IPS-18a (cell line): ENCODE measurements around the gene JMJD7.

Source experiments
- H3K27ac ChIP-seq: one replicate; pipeline ENCODE4 v1.5.1; 2013; ENCODE audit warnings: low read length
- H3K27me3 ChIP-seq: one replicate; pipeline ENCODE4 v1.6.1; 2013; ENCODE audit warnings: mild to moderate bottlenecking, low read length; ENCODE audit not compliant: control insufficient read depth, insufficient read depth
- H3K36me3 ChIP-seq: one replicate; pipeline ENCODE4 v1.6.1; 2013; ENCODE audit warnings: low read depth, low read length; ENCODE audit not compliant: control insufficient read depth
- H3K4me1 ChIP-seq: one replicate; pipeline ENCODE4 v1.6.1; 2013; ENCODE audit warnings: low read depth, low read length; ENCODE audit not compliant: control insufficient read depth
- H3K4me3 ChIP-seq: one replicate; pipeline ENCODE4 v1.5.1; 2013; ENCODE audit warnings: low read length
- H3K9ac ChIP-seq: one replicate; pipeline ENCODE4 v1.6.1; 2013; ENCODE audit warnings: mild to moderate bottlenecking, low read length, moderate library complexity
- H3K9me3 ChIP-seq: one replicate; pipeline ENCODE4 v1.6.1; 2013; ENCODE audit warnings: low read depth, low read length; ENCODE audit not compliant: control insufficient read depth

The JMJD7 gene

GRCh38 chr15:41851167-41851523 is 23.3 kb downstream of the JMJD7 start:
- H3K27ac ChIP-seq: no peak overlapping the region
- H3K9ac ChIP-seq: no peak overlapping the region
- peaks cover 10% of the 10 kb centered on the region for H3K36me3 ChIP-seq
- H3K4me1 ChIP-seq: peaks cover 6% of the 10 kb centered on the region
- no peaks in the 10 kb centered on the region for H3K9me3 ChIP-seq
- no peaks in the 10 kb centered on the region for H3K27me3 ChIP-seq
- no peak overlapping the region for H3K4me3 ChIP-seq

- H3K27ac ChIP-seq: no peak overlapping the region
- H3K9me3 ChIP-seq: no peaks in the 10 kb centered on the region
- peaks cover 6% of the 10 kb centered on the region for H3K36me3 ChIP-seq
- no peak overlapping the region for H3K4me3 ChIP-seq
- no peak overlapping the region for H3K9ac ChIP-seq
- no peaks in the 10 kb centered on the region for H3K27me3 ChIP-seq
- H3K4me1 ChIP-seq: peaks cover 6% of the 10 kb centered on the region
Observed at GRCh38 chr15:41851755-41852370, 24.0 kb downstream of the JMJD7 start.

DNA sequence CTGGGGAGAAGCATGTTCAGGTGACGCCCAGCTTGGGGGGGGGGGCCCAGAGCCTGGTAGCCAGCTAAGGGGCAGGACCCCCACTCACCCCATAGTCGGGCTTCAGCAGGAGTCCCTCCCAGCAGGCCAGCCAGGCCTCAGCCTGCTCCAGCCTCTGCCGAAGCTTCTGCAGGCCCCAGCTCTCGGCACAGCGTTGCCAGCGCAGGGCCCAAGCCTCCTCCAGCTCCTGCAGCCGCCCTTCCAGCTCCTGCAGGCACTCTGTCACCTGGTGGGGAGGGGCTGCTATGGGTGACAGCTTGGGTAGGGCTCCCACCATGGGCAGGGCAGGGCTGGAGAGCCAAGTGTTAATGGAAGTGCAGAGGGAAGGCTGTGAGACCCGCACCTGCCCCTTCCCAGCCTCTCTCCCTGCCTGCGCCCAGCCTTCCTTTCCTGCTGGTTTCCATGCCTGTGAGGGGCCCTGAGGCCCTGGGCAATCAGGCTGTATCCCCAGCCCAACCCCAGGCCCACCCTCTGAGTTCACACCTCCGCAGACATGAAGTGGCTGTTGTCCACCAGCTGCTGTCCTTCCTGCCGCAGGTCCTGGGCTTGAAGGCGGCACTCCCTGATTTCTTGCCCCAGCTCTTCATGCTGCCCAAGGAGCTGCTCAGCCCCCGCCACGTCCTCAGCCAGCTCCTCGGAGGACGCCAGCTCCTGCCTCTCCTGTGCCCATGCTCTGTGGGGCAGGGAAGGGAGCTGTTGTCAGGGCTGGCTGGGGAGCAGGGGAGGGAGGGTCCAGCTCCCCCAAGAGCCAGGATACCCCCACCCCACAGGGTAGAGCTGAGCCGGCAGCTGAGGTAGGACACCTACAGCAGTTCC is 25.1 kb downstream of the JMJD7 start:
- Histone ChIP-seq H3K27me3 (no peaks in the 10 kb centered on the region), H3K9me3 (no peaks in the 10 kb centered on the region), H3K4me1 (peaks cover 6% of the 10 kb centered on the region), H3K27ac (no peak overlapping the region), H3K9ac (no peak overlapping the region), H3K4me3 (no peak overlapping the region), H3K36me3 (peaks cover 1% of the 10 kb centered on the region)

DNA sequence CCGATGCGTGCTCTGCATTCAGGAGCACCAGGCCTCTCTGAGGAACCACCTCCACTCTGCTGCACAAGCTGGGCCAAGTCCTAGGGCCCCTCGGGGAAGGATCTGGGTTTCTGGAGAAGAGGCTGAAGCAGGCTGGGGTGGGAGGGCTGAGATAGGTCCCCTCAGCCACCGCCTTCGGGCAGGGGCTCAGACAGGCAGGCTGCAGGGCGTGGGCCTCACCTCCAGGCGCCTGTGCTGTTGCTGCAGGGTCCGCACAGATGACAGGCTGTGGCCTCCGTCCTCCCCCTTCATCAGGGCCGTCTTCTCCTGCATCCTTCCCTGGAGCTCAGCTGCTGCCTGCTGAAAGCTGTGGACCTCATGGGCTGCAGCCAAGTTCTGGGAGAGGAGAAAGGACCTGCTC is 25.9 kb downstream of the JMJD7 start:
- Histone ChIP-seq H3K4me1 (peaks cover 6% of the 10 kb centered on the region), H3K4me3 (no peak overlapping the region), H3K9ac (no peak overlapping the region), H3K27me3 (no peaks in the 10 kb centered on the region), H3K36me3 (no peaks in the 10 kb centered on the region), H3K27ac (no peak overlapping the region), H3K9me3 (no peaks in the 10 kb centered on the region)

GRCh38 chr15:41854443-41854842 is 26.6 kb downstream of the JMJD7 start:
- no peak overlapping the region for H3K27ac ChIP-seq
- no peaks in the 10 kb centered on the region for H3K27me3 ChIP-seq
- H3K4me1 ChIP-seq: peaks cover 6% of the 10 kb centered on the region
- H3K36me3 ChIP-seq: no peaks in the 10 kb centered on the region
- no peak overlapping the region for H3K9ac ChIP-seq
- no peaks in the 10 kb centered on the region for H3K9me3 ChIP-seq
- no peak overlapping the region for H3K4me3 ChIP-seq

DNA sequence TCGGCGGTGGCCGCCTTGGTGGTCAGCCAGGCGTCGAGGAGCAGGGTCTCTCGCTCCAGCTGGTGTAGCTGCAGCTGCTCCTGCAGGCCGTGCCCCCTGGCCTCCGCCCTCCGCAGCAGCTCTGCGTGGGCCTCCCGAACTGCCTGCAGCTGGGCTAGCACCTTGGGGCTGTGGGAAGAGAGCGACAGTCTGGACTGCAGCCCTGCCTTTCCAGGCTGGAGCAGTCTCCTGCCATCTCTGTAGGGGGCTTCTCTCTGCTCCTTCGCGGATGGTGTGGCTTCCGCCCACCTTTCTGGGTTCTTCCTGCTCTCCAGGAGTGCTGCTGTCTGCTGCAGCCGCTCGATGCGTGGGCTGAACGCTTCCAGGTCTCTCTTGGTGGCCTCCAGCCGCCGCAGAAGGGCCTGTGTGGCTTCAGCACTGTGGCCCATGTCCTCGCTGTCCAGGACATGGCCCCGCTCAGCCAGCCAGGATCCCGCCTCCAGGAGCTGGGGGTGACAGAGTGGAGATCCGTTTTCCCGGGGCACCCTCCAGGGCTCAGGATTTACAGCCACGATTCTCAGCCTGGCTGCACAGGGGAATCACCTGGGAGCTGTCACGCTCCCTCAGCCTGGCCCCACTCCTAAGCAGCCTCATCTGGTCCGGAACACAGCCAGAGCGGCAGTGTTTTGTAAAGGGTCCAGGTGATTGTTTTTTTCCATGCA is 27.5 kb downstream of the JMJD7 start:
- Histone ChIP-seq H3K9ac (no peak overlapping the region), H3K4me3 (no peak overlapping the region), H3K9me3 (no peaks in the 10 kb centered on the region), H3K4me1 (peaks cover 6% of the 10 kb centered on the region), H3K27ac (no peak overlapping the region), H3K36me3 (no peaks in the 10 kb centered on the region), H3K27me3 (no peaks in the 10 kb centered on the region)

GRCh38 chr15:41856262-41856661 is 28.4 kb downstream of the JMJD7 start:
- H3K9me3 ChIP-seq: no peaks in the 10 kb centered on the region
- H3K9ac ChIP-seq: no peak overlapping the region
- H3K36me3 ChIP-seq: no peaks in the 10 kb centered on the region
- H3K27ac ChIP-seq: no peak overlapping the region
- H3K4me3 ChIP-seq: no peak overlapping the region
- H3K4me1 ChIP-seq: peaks cover 6% of the 10 kb centered on the region
- no peaks in the 10 kb centered on the region for H3K27me3 ChIP-seq

GRCh38 chr15:41856716-41857115 is 28.8 kb downstream of the JMJD7 start:
- Histone ChIP-seq H3K27ac (no peak overlapping the region), H3K36me3 (no peaks in the 10 kb centered on the region), H3K4me3 (no peak overlapping the region), H3K27me3 (no peaks in the 10 kb centered on the region), H3K9ac (no peak overlapping the region), H3K4me1 (peaks cover 6% of the 10 kb centered on the region), H3K9me3 (no peaks in the 10 kb centered on the region)

DNA sequence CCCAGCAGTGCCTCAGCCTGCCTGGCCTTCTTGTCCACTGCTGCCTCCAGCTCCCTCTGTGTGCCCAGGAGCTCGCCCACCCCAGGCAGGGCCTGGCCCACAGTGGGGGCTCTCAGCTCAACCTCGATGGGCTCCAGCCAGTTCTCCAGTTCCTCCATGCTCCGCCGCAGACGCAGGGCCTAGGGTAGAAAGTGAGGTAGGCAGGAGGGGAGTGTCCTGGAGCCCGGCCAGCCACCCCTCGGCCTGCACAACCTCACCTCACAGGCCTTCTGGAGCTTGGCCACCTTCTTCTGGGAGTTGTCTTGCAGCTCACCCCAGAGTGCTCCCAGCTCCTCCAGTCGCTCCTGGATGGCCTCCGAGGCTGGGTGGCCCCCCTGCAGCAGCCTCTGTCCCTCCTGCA is 29.4 kb downstream of the JMJD7 start:
- Histone ChIP-seq H3K4me3 (no peak overlapping the region), H3K9me3 (no peaks in the 10 kb centered on the region), H3K36me3 (no peaks in the 10 kb centered on the region), H3K27me3 (no peaks in the 10 kb centered on the region), H3K4me1 (peaks cover 6% of the 10 kb centered on the region), H3K27ac (no peak overlapping the region), H3K9ac (no peak overlapping the region)

DNA sequence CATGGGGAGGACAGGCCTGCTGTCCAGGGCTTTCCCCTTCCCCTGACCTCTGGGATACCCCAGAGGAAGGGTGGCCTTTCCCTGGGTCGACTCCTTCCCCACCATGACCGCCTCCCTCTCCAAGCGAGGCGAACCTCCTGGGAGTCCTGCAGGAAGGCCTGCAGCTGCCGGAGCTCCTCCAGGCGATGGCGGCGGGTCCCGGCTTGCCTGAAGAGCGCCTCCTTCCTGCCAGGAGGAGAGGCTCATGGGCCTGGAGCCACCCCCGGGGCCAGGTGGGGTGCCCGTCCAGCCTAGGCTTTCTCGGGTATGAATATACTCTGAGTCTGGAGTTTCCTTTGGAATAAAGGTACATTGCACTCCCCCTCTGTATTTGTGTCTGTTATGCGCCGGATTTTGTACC is 30.9 kb downstream of the JMJD7 start:
- no peaks in the 10 kb centered on the region for H3K9me3 ChIP-seq
- no peaks in the 10 kb centered on the region for H3K27me3 ChIP-seq
- H3K4me1 ChIP-seq: peaks cover 13% of the 10 kb centered on the region
- no peak overlapping the region for H3K27ac ChIP-seq
- H3K36me3 ChIP-seq: no peaks in the 10 kb centered on the region
- no peak overlapping the region for H3K9ac ChIP-seq
- H3K4me3 ChIP-seq: no peak overlapping the region

GRCh38 chr15:41860049-41860828 is 32.3 kb downstream of the JMJD7 start:
- Histone ChIP-seq H3K9ac (no peak overlapping the region), H3K4me1 (peaks cover 13% of the 10 kb centered on the region), H3K9me3 (no peaks in the 10 kb centered on the region), H3K27ac (no peak overlapping the region), H3K4me3 (no peak overlapping the region), H3K36me3 (no peaks in the 10 kb centered on the region), H3K27me3 (no peaks in the 10 kb centered on the region)
